Lower leg skin (tissue), 3 donors: ENCODE results near the gene CENPL.

Experiments used
- CTCF ChIP-seq, 3 donors: fragments of 450-650 bp; IDR thresholded peaks; one replicate each; pipeline ENCODE4 v1.5.1; 2016; ENCODE audit warnings: antibody characterized with exemption in 3 of 3, mild to moderate bottlenecking in 3 of 3, moderate library complexity in 2 of 3
- POLR2A ChIP-seq, 2 donors: fragments of 450-650 bp; IDR thresholded peaks; one replicate each; pipeline ENCODE4 v1.6.1; 2016 to 2017; ENCODE audit warnings: antibody characterized with exemption in 2 of 2, mild to moderate bottlenecking in 1 of 2, moderate library complexity in 1 of 2

GRCh38 chr1:173871500-173871899, 46.8 kb upstream of the CENPL start:
- TF ChIP-seq CTCF (IDR thresholded peaks at IDR 0.05) (no peak), POLR2A (IDR thresholded peaks at IDR 0.05) (no peak)
